ENCODE data around the gene HPX. TPM values are rescaled to one million over a fixed set of nuclear protein-coding genes. Genes with fewer than 3 reads are reported as not detected.

Gene HPX
- polyA plus RNA-seq, 3 donors, result 0.45 to 0.54 TPM; not detected in 1

DNA sequence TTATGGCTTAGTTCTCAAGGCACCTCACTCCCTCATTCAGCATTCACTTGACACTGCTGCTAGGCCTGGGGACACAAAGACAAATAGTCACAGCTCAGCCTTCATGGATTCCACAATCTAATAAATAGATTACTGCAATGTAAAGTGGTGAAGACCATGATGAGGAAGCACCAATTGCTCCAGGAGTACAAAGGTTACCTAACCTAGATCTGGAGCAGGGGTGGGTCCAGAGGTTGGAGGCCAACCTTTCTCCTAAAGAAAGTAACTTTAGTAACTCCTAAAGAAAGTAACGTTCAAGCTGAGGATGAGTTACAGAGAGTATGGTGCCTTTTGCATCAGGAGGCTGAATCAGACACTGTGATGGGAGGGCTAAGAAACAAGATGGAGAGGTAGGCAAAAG is 28.8 kb upstream of the HPX start:
- H3K27ac ChIP-seq (ENCODE audit: low read depth, low read length), result no peak overlapping the region
- 86 to 94% (median 92%) methylated on average over 1 of the region's 1 CpG for WGBS, 3 donors

GRCh38 chr11:6468712-6469495 is 28.1 kb upstream of the HPX start:
- whole genome bisulfite sequencing, 3 donors, result 16 to 42% (median 24%) methylated on average over 6 of the region's 6 CpGs
- H3K27ac ChIP-seq (ENCODE audit: low read depth, low read length), result no peak overlapping the region

DNA sequence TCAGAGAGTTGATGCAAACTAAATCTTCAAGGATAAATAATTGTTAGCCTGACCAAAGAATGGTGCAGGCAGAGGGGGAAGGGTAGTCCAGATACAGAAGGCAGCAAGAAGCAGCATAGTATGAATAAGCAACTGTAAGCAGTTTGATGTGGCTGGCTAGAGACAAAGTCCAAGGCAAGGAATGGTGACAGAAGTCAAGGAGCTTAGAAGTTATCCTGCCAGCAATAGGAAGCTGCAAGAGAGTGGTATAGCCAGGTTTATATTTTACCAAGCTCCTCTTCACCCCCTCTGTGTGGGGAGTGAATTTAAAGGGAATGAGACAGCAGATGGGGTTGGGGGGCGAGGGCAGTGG is 18.3 kb upstream of the HPX start:
- WGBS, 3 donors, result 83 to 91% (median 89%) methylated on average over 1 of the region's 1 CpG
- H3K27ac ChIP-seq (ENCODE audit: low read depth, low read length), result no peak overlapping the region

GRCh38 chr11:6458352-6459098 is 17.7 kb upstream of the HPX start:
- no peak overlapping the region for H3K27ac ChIP-seq (ENCODE audit: low read depth, low read length)
- 52 to 91% (median 83%) methylated on average over 2 of the region's 2 CpGs for WGBS, 3 donors

DNA sequence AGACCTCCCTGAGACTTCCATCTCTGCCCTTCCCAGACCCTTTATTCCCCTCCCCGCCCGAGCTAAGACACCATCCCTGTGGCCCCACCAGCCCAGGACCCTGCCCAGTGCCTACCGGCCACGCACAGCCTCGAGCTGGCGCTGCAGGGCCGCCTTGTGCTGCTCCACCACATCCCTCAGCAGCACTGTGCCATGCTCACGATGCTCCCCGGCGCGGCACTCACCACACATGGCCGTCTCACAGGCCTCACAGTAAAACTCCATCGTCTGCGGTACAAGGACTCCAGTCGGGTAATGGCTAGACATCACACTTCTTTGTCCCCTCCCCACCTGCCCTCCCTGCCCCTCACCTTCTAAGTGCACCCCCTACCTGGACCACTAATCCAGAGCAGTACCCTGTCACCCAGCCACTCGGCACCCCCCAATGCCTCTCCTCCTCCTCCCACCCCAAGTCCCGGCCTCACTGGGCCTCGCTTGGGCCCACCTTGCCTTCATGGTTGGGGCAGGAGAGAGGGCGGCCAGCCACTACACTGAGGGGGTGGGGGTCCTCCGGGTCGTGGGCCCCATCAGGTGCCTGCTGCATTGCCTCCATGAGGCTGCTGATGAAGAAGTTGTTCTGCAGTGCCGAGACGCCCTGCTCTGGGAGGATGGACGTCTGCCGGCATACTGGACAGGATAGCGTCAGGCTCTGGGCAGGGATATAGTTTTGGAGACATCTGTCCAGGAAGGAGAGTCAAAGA is 17.0 kb upstream of the HPX start:
- WGBS, 3 donors, result 91 to 97% (median 94%) methylated on average over 26 of the region's 26 CpGs
- no peak overlapping the region for H3K27ac ChIP-seq (ENCODE audit: low read depth, low read length)

GRCh38 chr11:6456361-6457073 is 15.7 kb upstream of the HPX start:
- 96 to 97% (median 97%) methylated on average over 56 of the region's 56 CpGs for WGBS, 3 donors
- no peak overlapping the region for H3K27ac ChIP-seq (ENCODE audit: low read depth, low read length)

DNA sequence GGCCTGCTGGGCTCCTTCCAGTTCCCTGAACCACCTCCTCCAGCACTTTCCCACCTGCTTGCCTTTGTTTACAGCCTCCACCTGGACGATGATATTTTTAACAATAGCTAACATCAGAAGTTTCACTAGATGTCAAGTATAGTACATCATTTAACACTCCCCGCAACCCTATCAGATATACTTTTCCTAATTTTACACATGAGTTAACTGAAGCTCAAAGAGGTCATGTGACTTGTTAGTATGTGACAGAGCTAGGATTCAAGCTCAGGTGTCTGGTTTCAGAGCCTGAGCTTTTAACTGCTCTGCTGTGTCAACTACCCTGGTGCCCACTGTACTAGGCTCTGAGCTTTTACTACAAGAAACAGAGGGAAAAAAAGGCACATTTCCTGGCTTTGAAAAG is 14.3 kb upstream of the HPX start:
- 62 to 89% (median 69%) methylated on average over 2 of the region's 2 CpGs for WGBS, 3 donors
- H3K27ac ChIP-seq (ENCODE audit: low read depth, low read length), result no peak overlapping the region

- WGBS, 3 donors, result 91 to 96% (median 95%) methylated on average over 2 of the region's 2 CpGs
Observed at GRCh38 chr11:6453152-6453551, 12.4 kb upstream of the HPX start.

GRCh38 chr11:6452219-6452618 is 11.4 kb upstream of the HPX start:
- 75 to 88% (median 84%) methylated on average over 3 of the region's 3 CpGs for WGBS, 3 donors
- H3K27ac ChIP-seq (ENCODE audit: low read depth, low read length), result no peak overlapping the region

More at GRCh38 chr11:6453152-6453551, 12.4 kb upstream of the HPX start:
- no peak overlapping the region for H3K27ac ChIP-seq (ENCODE audit: low read depth, low read length)

DNA sequence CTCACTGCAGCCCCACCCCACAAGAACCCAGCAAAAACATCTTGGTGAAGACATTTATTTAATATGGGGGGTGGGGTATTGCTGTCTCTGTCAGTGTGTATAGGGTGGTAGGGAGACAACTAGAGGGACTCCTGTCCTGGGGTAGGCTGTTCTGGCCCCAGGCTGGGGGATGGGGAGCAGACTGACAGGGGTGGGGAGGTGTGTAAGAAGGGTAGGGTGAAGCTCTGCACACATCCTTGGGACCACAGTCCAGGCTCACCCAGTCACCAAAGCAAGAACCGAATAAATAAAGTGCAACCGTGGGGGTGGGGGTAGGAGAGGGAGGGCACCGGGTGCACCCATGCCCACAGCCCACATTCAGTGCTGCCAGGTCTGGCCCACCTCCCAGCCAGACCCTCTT is 7.8 kb upstream of the HPX start:
- no peak overlapping the region for H3K27ac ChIP-seq (ENCODE audit: low read depth, low read length)
- 82 to 95% (median 86%) methylated on average over 3 of the region's 3 CpGs for WGBS, 3 donors

DNA sequence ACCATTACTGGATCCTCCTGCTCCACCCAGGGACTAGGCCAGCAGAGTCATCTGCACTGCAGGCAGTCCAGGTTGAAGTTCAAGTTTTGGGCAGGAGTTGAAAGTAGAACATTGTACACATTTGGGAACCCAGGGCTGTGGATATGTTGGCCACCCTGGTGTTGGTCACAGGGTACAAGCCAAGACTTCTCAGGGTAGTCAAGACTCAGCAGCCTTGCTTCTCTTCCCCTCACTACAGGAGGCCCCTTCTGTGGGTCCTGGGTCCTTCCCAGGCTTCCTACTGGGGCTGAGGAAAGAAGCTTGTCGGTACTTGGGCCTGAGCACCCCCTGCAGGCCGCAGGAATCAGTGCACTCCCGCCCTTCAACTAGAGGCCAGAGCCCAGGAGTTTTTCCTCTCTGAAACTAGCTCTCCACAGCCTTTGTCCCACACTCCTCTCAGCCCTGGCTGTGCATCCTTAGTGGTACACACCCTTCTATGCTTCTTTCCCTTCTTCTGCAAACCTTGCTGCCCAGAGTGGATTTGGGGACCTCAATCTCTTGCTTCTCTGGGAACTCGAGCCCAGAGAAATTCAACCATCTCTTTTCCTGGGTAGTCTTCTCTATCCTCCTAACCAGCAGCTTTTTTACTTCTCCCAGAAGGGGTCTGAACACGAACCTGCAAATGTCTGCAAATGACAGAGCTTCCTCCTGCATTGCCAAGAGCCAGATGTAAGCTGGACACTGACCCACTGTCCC is 2.6 kb upstream of the HPX start:
- WGBS, 3 donors, result 25 to 27% (median 26%) methylated on average over 5 of the region's 5 CpGs
- H3K27ac ChIP-seq (ENCODE audit: low read depth, low read length), result no peak overlapping the region

- no peak overlapping the region for H3K27ac ChIP-seq (ENCODE audit: low read depth, low read length)
- WGBS, 3 donors, result 87 to 94% (median 93%) methylated on average over 4 of the region's 4 CpGs
Observed at GRCh38 chr11:6442441-6442840, 1.7 kb upstream of the HPX start.

DNA sequence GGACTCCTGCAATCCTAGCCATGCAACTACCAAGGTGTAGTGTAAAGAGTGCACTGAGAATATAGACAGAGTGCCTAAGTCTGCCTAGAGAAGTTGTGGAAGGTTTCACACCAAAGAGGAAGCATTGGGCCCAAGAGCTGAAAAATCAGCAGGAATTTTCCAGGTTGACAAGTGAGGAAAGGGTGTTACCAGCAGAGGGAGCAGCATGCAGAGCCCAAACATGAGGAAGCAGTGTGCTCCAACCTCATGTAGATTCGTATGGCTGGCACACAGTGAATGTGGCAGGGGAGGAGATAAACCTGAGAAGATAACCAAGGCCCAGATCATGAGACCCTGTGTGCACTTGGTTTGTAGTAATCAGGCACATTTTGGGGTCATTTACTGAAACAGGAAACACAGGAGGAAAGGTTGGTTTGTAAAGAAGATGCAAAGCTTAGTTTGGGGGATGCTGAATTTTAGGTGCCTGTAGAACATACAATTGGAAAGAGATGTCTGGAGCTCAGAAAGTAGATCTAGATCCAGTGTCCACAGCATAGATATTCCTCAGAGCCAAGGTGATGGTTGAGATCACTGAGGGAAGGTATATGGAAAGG is 1.7 kb downstream of the HPX start:
- WGBS, 3 donors, result 4 to 7% (median 6%) methylated on average over 1 of the region's 1 CpG
- H3K27ac ChIP-seq (ENCODE audit: low read depth, low read length), result no peak overlapping the region

DNA sequence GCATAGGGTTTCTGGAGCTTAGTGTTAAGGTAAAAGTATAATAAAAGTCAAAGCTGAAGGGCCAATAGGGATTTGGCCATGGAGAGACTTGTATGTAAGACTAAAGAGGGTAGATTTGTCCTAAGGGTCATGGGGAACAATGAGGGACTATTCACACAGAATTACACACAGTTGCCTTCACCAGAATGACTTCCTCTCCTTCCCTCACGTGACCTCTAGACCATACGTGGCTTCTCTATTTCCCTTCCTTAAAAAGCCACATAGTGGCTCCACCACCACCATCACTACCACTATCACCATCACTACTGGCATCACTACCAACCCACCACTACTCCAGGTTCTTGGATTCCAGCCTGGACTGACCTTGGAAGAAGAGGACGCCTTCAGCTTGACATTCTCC is 2.8 kb downstream of the HPX start:
- 52 to 72% (median 60%) methylated on average over 3 of the region's 3 CpGs for WGBS, 3 donors
- H3K27ac ChIP-seq (ENCODE audit: low read depth, low read length), result no peak overlapping the region

DNA sequence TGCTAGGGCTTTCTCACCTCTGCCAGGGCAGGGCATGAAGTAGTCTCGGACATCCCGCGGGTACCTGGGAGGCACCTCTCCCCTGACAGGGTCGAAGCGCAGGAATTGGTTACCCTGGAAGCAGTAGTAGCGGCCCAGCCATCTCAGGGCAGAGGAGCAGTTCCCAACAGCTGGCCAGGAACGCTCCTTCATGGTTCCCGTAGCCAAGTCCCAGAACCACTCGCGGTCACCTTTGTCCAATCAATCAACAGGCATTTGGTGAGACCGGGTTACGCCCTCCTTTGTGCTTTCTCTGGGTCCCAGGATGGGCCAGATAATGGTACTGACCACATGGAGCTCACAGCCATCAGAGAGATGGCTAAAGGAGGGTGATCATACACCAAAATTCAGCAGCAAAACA is 3.4 kb downstream of the HPX start:
- 91 to 95% (median 94%) methylated on average over 12 of the region's 12 CpGs for WGBS, 3 donors

DNA sequence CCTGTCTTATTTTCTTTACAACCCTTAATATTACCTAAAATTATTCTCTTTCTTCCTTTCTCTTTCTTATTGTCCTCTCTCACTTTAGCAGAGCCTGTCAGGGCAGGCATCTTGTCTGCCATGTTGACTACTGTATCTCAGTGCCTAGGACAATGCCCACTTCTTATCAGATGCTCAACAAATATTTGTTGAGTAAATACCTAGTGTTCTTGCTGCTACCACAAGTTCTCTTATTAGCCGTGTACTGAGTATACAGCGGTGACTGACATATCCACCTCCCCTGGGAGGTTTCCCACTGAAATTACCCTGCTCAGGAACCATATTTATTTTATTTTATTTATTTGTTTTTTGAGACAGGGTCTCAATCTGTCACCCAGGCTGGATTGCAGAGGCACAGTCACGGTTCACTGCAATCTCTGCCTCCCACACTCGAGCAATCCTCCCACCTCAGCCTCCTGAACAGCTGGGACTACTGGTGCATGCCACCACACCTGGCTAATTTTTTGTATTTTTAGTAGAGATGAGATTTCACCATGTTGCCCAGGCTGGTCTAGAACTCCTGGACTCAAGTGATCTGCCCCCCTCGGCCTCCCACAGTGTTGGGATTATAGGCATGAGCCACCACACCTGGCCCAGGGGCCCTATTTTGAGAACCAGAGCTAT is 6.7 kb downstream of the HPX start:
- WGBS, 3 donors, result 53 to 79% (median 78%) methylated on average over 5 of the region's 5 CpGs
- H3K27ac ChIP-seq (ENCODE audit: low read depth, low read length), result no peak overlapping the region

More for the DNA sequence above, 3.4 kb downstream of the HPX start:
- H3K27ac ChIP-seq (ENCODE audit: low read depth, low read length), result no peak overlapping the region

DNA sequence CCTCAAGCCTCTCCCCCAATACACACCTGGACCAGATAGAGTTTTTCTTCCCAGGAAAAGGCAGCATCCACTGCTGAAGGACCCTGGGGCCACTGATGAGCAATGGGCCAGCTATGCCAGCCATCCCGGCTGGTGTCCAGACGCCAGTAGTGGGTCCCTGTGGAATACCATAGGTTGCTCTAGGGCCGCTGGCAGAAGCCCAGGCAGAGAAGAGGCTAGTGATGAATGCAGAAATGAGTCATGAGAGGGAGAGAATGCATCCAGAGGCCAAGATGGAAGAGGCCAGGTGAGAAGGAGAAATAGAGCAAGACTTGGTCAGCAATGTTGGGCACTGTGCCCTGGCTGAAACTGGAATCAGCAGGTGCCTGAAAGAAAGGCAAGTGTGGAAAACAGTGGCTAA is 8.9 kb downstream of the HPX start:
- no peak overlapping the region for H3K27ac ChIP-seq (ENCODE audit: low read depth, low read length)
- WGBS, 3 donors, result 78 to 86% (median 85%) methylated on average over 3 of the region's 3 CpGs
